KOPT-K1 (cell line): ENCODE data around the gene SLC25A24.
"Not testable (repeated sequence)": the region's sequence is repeated elsewhere in the genome, so short reads cannot be mapped to it uniquely, and the experiment has no call there.

ENCODE experiments used
- H3K27ac ChIP-seq: fragments of 200-600 bp; sonication (generic); 2 replicates; pipeline ENCODE4 v1.5.1; 2016; ENCODE audit warnings: antibody characterized with exemption, mild to moderate bottlenecking, low read depth, low read length; ENCODE audit not compliant: poor library complexity, severe bottlenecking
- H3K36me3 ChIP-seq: fragments of 200-600 bp; sonication (generic); 2 replicates; pipeline ENCODE4 v1.5.1; 2017; ENCODE audit warnings: antibody characterized with exemption, mild to moderate bottlenecking, low read length, moderate library complexity; ENCODE audit not compliant: insufficient read depth
- H3K9me3 ChIP-seq: fragments of 200-600 bp; sonication (generic); 2 replicates; pipeline ENCODE4 v1.5.1; 2017; ENCODE audit warnings: antibody characterized with exemption, low read length, mild to moderate bottlenecking; ENCODE audit not compliant: insufficient read depth, poor library complexity, severe bottlenecking

SLC25A24 gene

GRCh38 chr1:108132367-108132766 lies 67.8 kb downstream of the SLC25A24 start:
- Histone ChIP-seq H3K36me3 (peaks cover 27% of the 10 kb centered on the region), H3K9me3 (peaks cover 26% of the 10 kb centered on the region)
- H3K27ac ChIP-seq = not testable (repeated sequence)

DNA sequence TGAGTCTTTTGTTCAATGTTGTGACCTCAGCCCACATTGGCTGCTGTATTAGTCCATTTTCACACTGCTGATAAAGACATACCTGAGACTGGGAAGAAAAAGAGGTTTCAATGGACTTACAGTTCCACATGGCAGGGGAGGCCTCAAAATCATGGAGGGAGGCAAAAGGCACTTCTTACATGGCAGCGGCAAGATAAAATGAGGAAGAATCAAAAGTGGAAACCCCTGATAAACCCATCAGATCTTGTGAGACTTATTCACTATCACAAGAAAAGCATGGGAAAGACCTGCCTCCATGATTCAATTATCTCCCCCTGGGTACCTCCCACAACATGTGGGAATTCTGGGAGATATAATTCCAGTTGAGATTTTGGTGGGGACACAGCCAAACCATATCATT lies 68.9 kb downstream of the SLC25A24 start:
- H3K27ac ChIP-seq = not testable (repeated sequence)
- H3K36me3 ChIP-seq = peaks cover 16% of the 10 kb centered on the region
- H3K9me3 ChIP-seq = peaks cover 26% of the 10 kb centered on the region

- H3K36me3 ChIP-seq = peaks cover 15% of the 10 kb centered on the region
These were observed 69.3 kb downstream of the SLC25A24 start for GRCh38 chr1:108130794-108131193.

GRCh38 chr1:108129999-108130398 lies 70.1 kb downstream of the SLC25A24 start:
- Histone ChIP-seq H3K36me3 (peaks cover 15% of the 10 kb centered on the region), H3K9me3 (peaks cover 26% of the 10 kb centered on the region), H3K27ac (no peak overlapping the region)

More at GRCh38 chr1:108130794-108131193, 69.3 kb downstream of the SLC25A24 start:
- peaks cover 26% of the 10 kb centered on the region for H3K9me3 ChIP-seq
- H3K27ac ChIP-seq = no peak overlapping the region

- no peaks in the 10 kb centered on the region for H3K9me3 ChIP-seq
- peak overlapping the region; percentile 33 for H3K27ac ChIP-seq
- no peaks in the 10 kb centered on the region for H3K36me3 ChIP-seq
These were observed 74.6 kb downstream of the SLC25A24 start for GRCh38 chr1:108125312-108126138.

- no peaks in the 10 kb centered on the region for H3K9me3 ChIP-seq
- no peaks in the 10 kb centered on the region for H3K36me3 ChIP-seq
- H3K27ac ChIP-seq = peak overlapping the region; percentile 33
These were observed 75.4 kb downstream of the SLC25A24 start for GRCh38 chr1:108124622-108125311.

- Histone ChIP-seq H3K36me3 (no peaks in the 10 kb centered on the region), H3K9me3 (no peaks in the 10 kb centered on the region), H3K27ac (no peak overlapping the region)
These were observed 76.1 kb downstream of the SLC25A24 start for GRCh38 chr1:108124023-108124422.

GRCh38 chr1:108121358-108122143 lies 78.6 kb downstream of the SLC25A24 start:
- no peak overlapping the region for H3K27ac ChIP-seq
- no peaks in the 10 kb centered on the region for H3K36me3 ChIP-seq
- H3K9me3 ChIP-seq = no peaks in the 10 kb centered on the region

DNA sequence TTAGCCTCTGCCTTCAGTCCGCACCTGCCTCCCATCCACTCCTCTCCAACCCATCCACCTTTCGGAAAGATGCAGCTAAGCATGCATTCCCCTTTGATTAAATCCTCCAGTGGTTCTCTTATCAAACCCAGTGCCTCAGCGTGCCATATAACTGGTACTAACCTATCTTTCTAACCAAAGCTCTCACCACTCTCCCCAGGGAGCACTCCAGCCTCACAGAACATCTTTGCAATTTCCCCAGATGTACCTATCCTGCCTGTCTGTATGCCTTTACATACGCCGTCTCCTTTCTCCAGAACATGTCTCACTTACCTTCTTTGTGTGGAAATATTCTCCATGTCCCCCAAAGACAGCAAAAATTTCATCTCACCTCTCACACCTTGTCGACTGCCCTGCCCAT lies 80.0 kb downstream of the SLC25A24 start:
- H3K27ac ChIP-seq = no peak overlapping the region
- H3K36me3 ChIP-seq = no peaks in the 10 kb centered on the region
- H3K9me3 ChIP-seq = no peaks in the 10 kb centered on the region

- Histone ChIP-seq H3K36me3 (no peaks in the 10 kb centered on the region), H3K27ac (no peak overlapping the region), H3K9me3 (no peaks in the 10 kb centered on the region)
These were observed 80.6 kb downstream of the SLC25A24 start for GRCh38 chr1:108119500-108119899.

GRCh38 chr1:108117945-108118902 lies 81.9 kb downstream of the SLC25A24 start:
- H3K36me3 ChIP-seq = no peaks in the 10 kb centered on the region
- no peaks in the 10 kb centered on the region for H3K9me3 ChIP-seq
- H3K27ac ChIP-seq = peak overlapping the region; percentile 1

GRCh38 chr1:108117237-108117636 lies 82.9 kb downstream of the SLC25A24 start:
- Histone ChIP-seq H3K27ac (no peak overlapping the region), H3K36me3 (no peaks in the 10 kb centered on the region)

DNA sequence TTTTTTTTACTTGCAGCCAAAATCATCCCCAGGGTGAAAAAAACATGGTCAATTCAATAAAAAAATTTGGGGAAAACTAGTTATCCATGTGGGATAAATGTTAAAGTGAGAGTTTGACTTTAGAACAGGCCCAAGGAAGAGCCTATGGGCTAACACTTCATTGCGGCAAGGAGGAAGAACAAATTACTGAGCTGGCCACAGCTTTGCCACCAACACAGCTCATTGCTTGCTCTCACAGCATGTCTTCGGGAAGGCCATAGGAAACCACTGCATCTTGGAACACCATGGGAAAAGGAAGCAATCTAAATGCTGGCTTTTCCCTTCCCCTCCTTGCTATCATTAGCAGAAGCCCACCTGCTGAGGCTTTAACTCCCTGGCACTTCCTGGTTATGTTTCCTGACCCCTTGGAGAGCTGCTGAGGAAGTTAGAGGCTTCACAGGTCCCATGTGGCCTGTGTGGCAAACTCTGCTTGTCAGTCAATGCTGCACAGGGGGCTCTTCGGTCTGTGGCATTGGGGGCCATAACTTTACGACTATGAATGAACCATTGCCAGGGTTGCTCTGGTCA lies 86.0 kb downstream of the SLC25A24 start:
- no peak overlapping the region for H3K27ac ChIP-seq
- no peaks in the 10 kb centered on the region for H3K9me3 ChIP-seq
- H3K36me3 ChIP-seq = no peaks in the 10 kb centered on the region

More at GRCh38 chr1:108117237-108117636, 82.9 kb downstream of the SLC25A24 start:
- no peaks in the 10 kb centered on the region for H3K9me3 ChIP-seq

DNA sequence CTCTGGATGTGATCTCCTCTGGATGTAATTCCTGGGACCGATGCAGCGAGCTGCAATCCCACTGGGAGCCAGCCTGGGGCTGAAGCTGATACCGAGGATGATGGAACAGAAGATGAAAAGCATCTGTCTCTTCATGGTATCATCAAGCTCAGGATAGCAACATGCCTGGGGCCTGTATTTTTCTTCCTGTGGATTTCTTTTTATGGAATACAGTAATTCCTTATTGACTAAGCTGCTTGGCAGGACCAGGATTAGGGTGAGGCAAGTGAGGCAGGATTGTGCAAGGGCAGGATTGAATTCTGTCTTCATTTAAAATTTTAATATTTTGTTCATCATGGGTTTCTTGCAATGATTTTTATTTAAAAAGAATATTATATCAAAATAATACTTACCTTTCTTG lies 86.6 kb downstream of the SLC25A24 start:
- Histone ChIP-seq H3K27ac (no peak overlapping the region), H3K9me3 (no peaks in the 10 kb centered on the region), H3K36me3 (no peaks in the 10 kb centered on the region)
